MM.1S (cell line): ENCODE data around the gene INTS4.
"Not testable (repeated sequence)": the region's sequence is repeated elsewhere in the genome, so short reads cannot be mapped to it uniquely, and the experiment has no call there.

Experiments
- DNase-seq: peaks from one replicate; pipeline ENCODE4 v3.0.0-alpha.2; 2015
- H2AFZ ChIP-seq: fragments of 300-600 bp; sonication (generic); 2 replicates; pipeline ENCODE4 v1.6.0; 2016; ENCODE audit warnings: antibody characterized with exemption, low read length
- H3F3A ChIP-seq: fragments of 300-600 bp; sonication (generic); 2 replicates; pipeline ENCODE4 v1.6.1; 2016; ENCODE audit warnings: mild to moderate bottlenecking, antibody characterized with exemption, low read length, moderate library complexity, mixed read lengths; ENCODE audit not compliant: insufficient read depth
- H3K27ac ChIP-seq: fragments of 300-600 bp; sonication (generic); 2 replicates; pipeline ENCODE4 v1.5.1; 2016; ENCODE audit warnings: mild to moderate bottlenecking, low read length
- H3K27me3 ChIP-seq: fragments of 300-600 bp; sonication (generic); replicated peaks from 2 replicates; pipeline ENCODE4 v1.6.0; 2016; ENCODE audit warnings: low read length; ENCODE audit not compliant: insufficient read depth
- H3K36me3 ChIP-seq: fragments of 300-600 bp; sonication (generic); replicated peaks from 2 replicates; pipeline ENCODE4 v1.6.1; 2016; ENCODE audit warnings: mild to moderate bottlenecking, low read length, mixed read lengths; ENCODE audit not compliant: insufficient read depth
- H3K4me1 ChIP-seq: fragments of 300-600 bp; sonication (generic); 2 replicates; pipeline ENCODE4 v1.6.1; 2016; ENCODE audit warnings: low read length, mixed read lengths
- H3K4me2 ChIP-seq: fragments of 300-600 bp; sonication (generic); 2 replicates; pipeline ENCODE4 v1.6.0; 2016; ENCODE audit warnings: low read depth, low read length
- H3K4me3 ChIP-seq: fragments of 300-600 bp; sonication (generic); 2 replicates; pipeline ENCODE4 v1.5.1; 2016; ENCODE audit warnings: low read length, mixed read lengths
- H3K79me2 ChIP-seq: fragments of 300-600 bp; sonication (generic); 2 replicates; pipeline ENCODE4 v1.6.1; 2016; ENCODE audit warnings: mixed run types, low read length, mixed read lengths
- H3K9ac ChIP-seq: fragments of 300-600 bp; sonication (generic); 2 replicates; pipeline ENCODE4 v1.6.1; 2016; ENCODE audit warnings: low read length, mixed read lengths
- H3K9me2 ChIP-seq: fragments of 300-600 bp; sonication (generic); replicated peaks from 2 replicates; pipeline ENCODE4 v1.6.1; 2016; ENCODE audit warnings: mild to moderate bottlenecking, low read length, mixed read lengths; ENCODE audit not compliant: insufficient read depth
- H3K9me3 ChIP-seq: fragments of 300-600 bp; sonication (generic); replicated peaks from 2 replicates; pipeline ENCODE4 v1.6.1; 2016; ENCODE audit warnings: mild to moderate bottlenecking, low read length, mixed read lengths; ENCODE audit not compliant: insufficient read depth
- H4K20me1 ChIP-seq: fragments of 300-600 bp; sonication (generic); 2 replicates; pipeline ENCODE4 v1.6.1; 2016; ENCODE audit warnings: mild to moderate bottlenecking, low read length, moderate library complexity, mixed read lengths; ENCODE audit not compliant: insufficient read depth
- CTCF ChIP-seq: fragments of 300-600 bp; sonication (generic); IDR thresholded peaks from 2 replicates; pipeline ENCODE4 v1.5.1; 2016; ENCODE audit warnings: antibody characterized with exemption, low read length, mixed read lengths
- EZH2 ChIP-seq: fragments of 300-600 bp; sonication (generic); optimal IDR thresholded peaks from 2 replicates; pipeline ENCODE3; 2017; ENCODE audit warnings: low read depth, mild to moderate bottlenecking, antibody characterized with exemption, low read length, mixed read lengths
- EZH2phosphoT487 ChIP-seq: fragments of 300-600 bp; sonication (generic); IDR thresholded peaks from 2 replicates; pipeline ENCODE4 v1.6.1; 2018; ENCODE audit warnings: antibody characterized with exemption, low read length

INTS4 gene

GRCh38 chr11:77914307-77914791 lies 80.1 kb downstream of the INTS4 start:
- not testable (repeated sequence) for H3K9me2 ChIP-seq, H4K20me1 ChIP-seq, H2AFZ ChIP-seq, H3K27ac ChIP-seq, H3K9ac ChIP-seq, H3K4me3 ChIP-seq, DNase-seq, H3K4me1 ChIP-seq, H3K4me2 ChIP-seq, H3K27me3 ChIP-seq, H3F3A ChIP-seq, H3K79me2 ChIP-seq, H3K9me3 ChIP-seq, H3K36me3 ChIP-seq

- not testable (repeated sequence) for H3K4me1 ChIP-seq, H2AFZ ChIP-seq, H3K27me3 ChIP-seq, H3K4me2 ChIP-seq, H3K9ac ChIP-seq, H3K9me3 ChIP-seq, H3K9me2 ChIP-seq, DNase-seq, H3K79me2 ChIP-seq, H3K4me3 ChIP-seq, H3K27ac ChIP-seq, H3F3A ChIP-seq, H4K20me1 ChIP-seq, H3K36me3 ChIP-seq
Observed at GRCh38 chr11:77913608-77914306, 80.7 kb downstream of the INTS4 start.

GRCh38 chr11:77910828-77911227 lies 83.6 kb downstream of the INTS4 start:
- not testable (repeated sequence) for DNase-seq, H3K79me2 ChIP-seq, H3K9ac ChIP-seq, H3F3A ChIP-seq, H3K4me2 ChIP-seq, H3K4me3 ChIP-seq, H3K27ac ChIP-seq, H3K9me2 ChIP-seq, H3K36me3 ChIP-seq, H4K20me1 ChIP-seq, H3K4me1 ChIP-seq, H3K9me3 ChIP-seq, H2AFZ ChIP-seq, H3K27me3 ChIP-seq

- H3K9me2 ChIP-seq = no peaks in the 10 kb centered on the region
- no peaks in the 10 kb centered on the region for H3K79me2 ChIP-seq
- TF ChIP-seq EZH2 (no peak), CTCF (no peak), EZH2phosphoT487 (no peak)
- no peak overlapping the region for H2AFZ ChIP-seq
- H3K4me1 ChIP-seq = no peaks in the 10 kb centered on the region
- DNase-seq = no peak
- no peaks in the 10 kb centered on the region for H3K9me3 ChIP-seq
- H3K4me3 ChIP-seq = no peak overlapping the region
- no peaks in the 10 kb centered on the region for H4K20me1 ChIP-seq
- no peak overlapping the region for H3K4me2 ChIP-seq
- no peak overlapping the region for H3K27ac ChIP-seq
- no peaks in the 10 kb centered on the region for H3K36me3 ChIP-seq
- no peaks in the 10 kb centered on the region for H3F3A ChIP-seq
- H3K27me3 ChIP-seq = no peaks in the 10 kb centered on the region
- H3K9ac ChIP-seq = no peak overlapping the region
Observed at GRCh38 chr11:77909277-77909676, 85.2 kb downstream of the INTS4 start.

GRCh38 chr11:77908835-77909234 lies 85.6 kb downstream of the INTS4 start:
- Histone ChIP-seq H3K4me3 (no peak overlapping the region), H3F3A (no peaks in the 10 kb centered on the region), H3K36me3 (no peaks in the 10 kb centered on the region), H2AFZ (no peak overlapping the region), H3K9me3 (no peaks in the 10 kb centered on the region), H4K20me1 (no peaks in the 10 kb centered on the region), H3K79me2 (no peaks in the 10 kb centered on the region), H3K27me3 (no peaks in the 10 kb centered on the region), H3K4me2 (no peak overlapping the region), H3K4me1 (no peaks in the 10 kb centered on the region), H3K9ac (no peak overlapping the region), H3K9me2 (no peaks in the 10 kb centered on the region), H3K27ac (no peak overlapping the region)
- DNase-seq = no peak
- TF ChIP-seq CTCF (no peak), EZH2phosphoT487 (no peak), EZH2 (no peak)

GRCh38 chr11:77894949-77895348 lies 99.5 kb downstream of the INTS4 start:
- H3K4me3 ChIP-seq, H3K4me2 ChIP-seq, H3K79me2 ChIP-seq, H3K27ac ChIP-seq, H3K9me2 ChIP-seq, H4K20me1 ChIP-seq, H3K9me3 ChIP-seq, H3K4me1 ChIP-seq, H3K9ac ChIP-seq, H3K27me3 ChIP-seq, DNase-seq, H2AFZ ChIP-seq, H3F3A ChIP-seq, H3K36me3 ChIP-seq: not testable (repeated sequence)
